ENCODE data around the gene NDST4. TPM values are rescaled to one million over a fixed set of nuclear protein-coding genes. Genes with fewer than 3 reads are reported as not detected.

The NDST4 gene
- total RNA-seq, 3 donors from 2014 or later (not counting 1 experiment from before 2014, with no cell fraction given) = not detected

DNA sequence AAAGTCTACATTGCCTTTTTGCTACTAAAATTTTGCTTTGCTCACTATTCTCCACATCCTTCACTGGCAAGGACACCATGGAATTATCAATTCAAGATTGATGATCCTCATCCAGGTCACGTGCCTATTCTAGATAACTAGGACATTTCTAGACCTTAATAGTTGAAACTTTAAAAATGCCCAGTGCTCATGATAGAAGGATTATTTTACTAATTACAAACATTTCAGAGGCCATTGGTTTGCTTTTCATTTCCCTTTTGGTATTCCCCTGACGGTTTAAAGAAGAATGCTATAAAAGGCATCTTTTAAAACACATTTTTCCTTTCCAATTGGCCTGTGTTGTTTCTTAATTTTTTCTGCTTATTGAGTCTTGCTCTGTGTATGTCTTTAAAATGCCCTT, 249.4 kb downstream of the NDST4 start:
- no peaks in the 10 kb centered on the region for H3K9me3 ChIP-seq (ENCODE audit: control insufficient read depth, insufficient read depth, low read length)
- H3K36me3 Mint-ChIP-seq = no peaks in the 10 kb centered on the region
- TF ChIP-seq CTCF (IDR thresholded peaks at IDR 0.05) = no peak

GRCh38 chr4:114860786-114861185, 252.6 kb downstream of the NDST4 start:
- ATAC-seq (no peak), DNase-seq (no peak)
- H3K4me3 Mint-ChIP-seq = no peak overlapping the region
- H3K27me3 Mint-ChIP-seq (ENCODE audit: low read depth in 2 of 2) = no peaks in the 10 kb centered on the region
- H3K36me3 Mint-ChIP-seq = no peaks in the 10 kb centered on the region
- Histone ChIP-seq H3K4me3 (ENCODE audit: low read length) (no peak overlapping the region), H3K27ac (ENCODE audit: low read length) (no peak overlapping the region), H3K9me3 (ENCODE audit: control insufficient read depth, insufficient read depth, low read length) (peaks cover 3% of the 10 kb centered on the region), H3K36me3 (ENCODE audit: control insufficient read depth, insufficient read depth, low read length) (no peaks in the 10 kb centered on the region), H3K4me1 (ENCODE audit: control insufficient read depth, insufficient read depth, low read length) (no peaks in the 10 kb centered on the region), H3K27me3 (ENCODE audit: control insufficient read depth, insufficient read depth, low read length) (no peaks in the 10 kb centered on the region)
- H3K4me1 Mint-ChIP-seq = no peaks in the 10 kb centered on the region
- TF ChIP-seq CTCF (IDR thresholded peaks at IDR 0.05) = no peak
- H3K9me3 Mint-ChIP-seq = peaks cover 0 to 7% of the 10 kb centered on the region in 2 donors
- 75% methylated on average over 1 of the region's 1 CpG for WGBS (ENCODE audit: insufficient coverage)
- intact Hi-C loops (cut with micrococcal nuclease) = no loop called here
- H3K27ac Mint-ChIP-seq = no peak overlapping the region

More for the DNA sequence above, 249.4 kb downstream of the NDST4 start:
- Mint-ChIP-seq H3K9me3 (peaks cover 0 to 3% of the 10 kb centered on the region in 2 donors), H3K27me3 (ENCODE audit: low read depth in 2 of 2) (no peaks in the 10 kb centered on the region), H3K27ac (no peak overlapping the region), H3K4me1 (no peaks in the 10 kb centered on the region), H3K4me3 (no peak overlapping the region)
- H3K4me3 ChIP-seq (ENCODE audit: low read length) = no peak overlapping the region
- no peaks in the 10 kb centered on the region for H3K27me3 ChIP-seq (ENCODE audit: control insufficient read depth, insufficient read depth, low read length)
- no peak for ATAC-seq
- WGBS (ENCODE audit: insufficient coverage) = 69% methylated on average over 1 of the region's 2 CpGs
- no peak for DNase-seq
- no peak overlapping the region for H3K27ac ChIP-seq (ENCODE audit: low read length)
- no peaks in the 10 kb centered on the region for H3K36me3 ChIP-seq (ENCODE audit: control insufficient read depth, insufficient read depth, low read length)
- intact Hi-C loops (cut with micrococcal nuclease) = no loop called here
- no peaks in the 10 kb centered on the region for H3K4me1 ChIP-seq (ENCODE audit: control insufficient read depth, insufficient read depth, low read length)

DNA sequence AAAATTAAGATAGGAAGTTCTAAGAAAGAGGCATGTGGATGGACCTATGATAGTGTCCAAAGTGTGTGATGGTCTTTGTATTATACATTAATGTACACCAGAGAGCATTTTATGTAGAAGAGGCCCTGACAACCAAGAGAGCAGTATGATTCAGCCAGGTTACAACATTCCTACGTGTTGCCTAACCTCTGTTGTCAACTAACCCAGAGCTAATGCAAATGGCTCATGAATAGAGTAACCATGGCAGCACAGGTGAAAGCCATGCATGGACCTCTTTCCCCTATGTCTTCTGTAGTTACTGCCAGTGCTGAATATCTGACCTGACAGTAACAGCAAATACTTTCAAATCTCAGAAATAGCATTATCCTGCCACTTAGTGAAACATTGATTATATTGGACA, 255.6 kb downstream of the NDST4 start:
- Histone ChIP-seq H3K36me3 (ENCODE audit: control insufficient read depth, insufficient read depth, low read length) (no peaks in the 10 kb centered on the region), H3K9me3 (ENCODE audit: control insufficient read depth, insufficient read depth, low read length) (peaks cover 3% of the 10 kb centered on the region), H3K27ac (ENCODE audit: low read length) (no peak overlapping the region), H3K4me3 (ENCODE audit: low read length) (no peak overlapping the region), H3K27me3 (ENCODE audit: control insufficient read depth, insufficient read depth, low read length) (no peaks in the 10 kb centered on the region), H3K4me1 (ENCODE audit: control insufficient read depth, insufficient read depth, low read length) (no peaks in the 10 kb centered on the region)
- Mint-ChIP-seq H3K27ac (no peak overlapping the region), H3K4me3 (no peak overlapping the region), H3K27me3 (ENCODE audit: low read depth in 2 of 2) (no peaks in the 10 kb centered on the region), H3K9me3 (peaks cover 2 to 11% of the 10 kb centered on the region in 2 donors), H3K36me3 (no peaks in the 10 kb centered on the region), H3K4me1 (no peaks in the 10 kb centered on the region)
- 30% methylated on average over 1 of the region's 1 CpG for WGBS (ENCODE audit: insufficient coverage)
- TF ChIP-seq CTCF (IDR thresholded peaks at IDR 0.05) = no peak
- ATAC-seq (no peak), DNase-seq (no peak)
- intact Hi-C loops (cut with micrococcal nuclease) = no loop called here

- H3K4me3 Mint-ChIP-seq = no peak overlapping the region
- H3K27ac Mint-ChIP-seq = no peak overlapping the region
- no peaks in the 10 kb centered on the region for H3K4me1 ChIP-seq (ENCODE audit: control insufficient read depth, insufficient read depth, low read length)
- H3K27me3 Mint-ChIP-seq (ENCODE audit: low read depth in 2 of 2) = no peaks in the 10 kb centered on the region
- no peak overlapping the region for H3K27ac ChIP-seq (ENCODE audit: low read length)
- ATAC-seq = no peak
- H3K27me3 ChIP-seq (ENCODE audit: control insufficient read depth, insufficient read depth, low read length) = no peaks in the 10 kb centered on the region
- no peak overlapping the region for H3K4me3 ChIP-seq (ENCODE audit: low read length)
- TF ChIP-seq CTCF (IDR thresholded peaks at IDR 0.05) = no peak
- H3K36me3 ChIP-seq (ENCODE audit: control insufficient read depth, insufficient read depth, low read length) = no peaks in the 10 kb centered on the region
- peaks cover 11 to 14% of the 10 kb centered on the region in 2 donors for H3K9me3 Mint-ChIP-seq
- WGBS (ENCODE audit: insufficient coverage) = 69% methylated on average over 1 of the region's 1 CpG
- no peaks in the 10 kb centered on the region for H3K36me3 Mint-ChIP-seq
- no peak for DNase-seq
- intact Hi-C loops (cut with micrococcal nuclease) = no loop called here
- H3K9me3 ChIP-seq (ENCODE audit: control insufficient read depth, insufficient read depth, low read length) = no peaks in the 10 kb centered on the region
- H3K4me1 Mint-ChIP-seq = no peaks in the 10 kb centered on the region
These were observed 273.4 kb downstream of the NDST4 start for GRCh38 chr4:114839986-114840385.

Data from natural killer cell (primary cell).